Epithelial cell of esophagus (primary cell): ENCODE data around the gene DOCK3.

Experiments
- DNase-seq: peaks from one replicate; pipeline ENCODE4 v3.0.0; 2010; ENCODE audit warnings: low read depth
- H3K4me3 ChIP-seq: 2 replicates; pipeline ENCODE4 v1.5.1; 2011; ENCODE audit warnings: mild to moderate bottlenecking, low read length, control low read depth
- TF ChIP-seq, protein P1 (sequence below): IDR thresholded peaks from 2 replicates; pipeline ENCODE4 v1.5.1; 2011; ENCODE audit warnings: low read depth, mild to moderate bottlenecking, low read length, control low read depth, inconsistent platforms; ENCODE audit not compliant: insufficient read depth; ENCODE audit errors: missing control alignments

DOCK3 gene

DNA sequence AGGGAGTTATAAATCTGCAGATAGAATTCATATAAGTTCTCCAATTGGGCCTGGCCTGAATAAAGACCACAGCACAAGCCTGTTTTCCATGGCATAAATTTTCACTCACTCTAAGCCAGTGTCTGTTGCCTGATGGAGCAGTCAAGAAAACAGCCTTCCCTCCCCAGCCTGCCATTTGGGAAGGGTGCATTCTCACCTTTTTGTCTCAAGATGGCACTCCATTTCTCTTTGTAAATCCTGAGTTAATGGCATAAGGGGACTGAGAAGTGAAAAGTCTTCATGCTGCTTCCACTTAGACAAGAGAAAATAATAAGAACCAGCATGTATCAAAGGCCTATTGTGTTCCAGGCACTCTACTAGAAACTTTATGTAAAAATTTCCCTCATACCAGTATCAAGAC, 594.7 kb downstream of the DOCK3 start:
- peak; percentile 50 for DNase-seq
- H3K4me3 ChIP-seq, result no peak overlapping the region
- TF ChIP-seq, protein P1, sequence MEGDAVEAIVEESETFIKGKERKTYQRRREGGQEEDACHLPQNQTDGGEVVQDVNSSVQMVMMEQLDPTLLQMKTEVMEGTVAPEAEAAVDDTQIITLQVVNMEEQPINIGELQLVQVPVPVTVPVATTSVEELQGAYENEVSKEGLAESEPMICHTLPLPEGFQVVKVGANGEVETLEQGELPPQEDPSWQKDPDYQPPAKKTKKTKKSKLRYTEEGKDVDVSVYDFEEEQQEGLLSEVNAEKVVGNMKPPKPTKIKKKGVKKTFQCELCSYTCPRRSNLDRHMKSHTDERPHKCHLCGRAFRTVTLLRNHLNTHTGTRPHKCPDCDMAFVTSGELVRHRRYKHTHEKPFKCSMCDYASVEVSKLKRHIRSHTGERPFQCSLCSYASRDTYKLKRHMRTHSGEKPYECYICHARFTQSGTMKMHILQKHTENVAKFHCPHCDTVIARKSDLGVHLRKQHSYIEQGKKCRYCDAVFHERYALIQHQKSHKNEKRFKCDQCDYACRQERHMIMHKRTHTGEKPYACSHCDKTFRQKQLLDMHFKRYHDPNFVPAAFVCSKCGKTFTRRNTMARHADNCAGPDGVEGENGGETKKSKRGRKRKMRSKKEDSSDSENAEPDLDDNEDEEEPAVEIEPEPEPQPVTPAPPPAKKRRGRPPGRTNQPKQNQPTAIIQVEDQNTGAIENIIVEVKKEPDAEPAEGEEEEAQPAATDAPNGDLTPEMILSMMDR, result peak; percentile 66

- no peak overlapping the region for H3K4me3 ChIP-seq
- TF ChIP-seq, protein P1, result no peak
Measured at GRCh38 chr3:51270559-51270958, 595.8 kb downstream of the DOCK3 start.

GRCh38 chr3:51271172-51271571, 596.4 kb downstream of the DOCK3 start:
- H3K4me3 ChIP-seq, result no peak overlapping the region
- DNase-seq, result no peak
- TF ChIP-seq, protein P1, result no peak

More at GRCh38 chr3:51270559-51270958, 595.8 kb downstream of the DOCK3 start:
- no peak for DNase-seq

- TF ChIP-seq, protein P1, result no peak
- H3K4me3 ChIP-seq, result no peak overlapping the region
Measured at GRCh38 chr3:51274052-51274451, 599.3 kb downstream of the DOCK3 start.

DNA sequence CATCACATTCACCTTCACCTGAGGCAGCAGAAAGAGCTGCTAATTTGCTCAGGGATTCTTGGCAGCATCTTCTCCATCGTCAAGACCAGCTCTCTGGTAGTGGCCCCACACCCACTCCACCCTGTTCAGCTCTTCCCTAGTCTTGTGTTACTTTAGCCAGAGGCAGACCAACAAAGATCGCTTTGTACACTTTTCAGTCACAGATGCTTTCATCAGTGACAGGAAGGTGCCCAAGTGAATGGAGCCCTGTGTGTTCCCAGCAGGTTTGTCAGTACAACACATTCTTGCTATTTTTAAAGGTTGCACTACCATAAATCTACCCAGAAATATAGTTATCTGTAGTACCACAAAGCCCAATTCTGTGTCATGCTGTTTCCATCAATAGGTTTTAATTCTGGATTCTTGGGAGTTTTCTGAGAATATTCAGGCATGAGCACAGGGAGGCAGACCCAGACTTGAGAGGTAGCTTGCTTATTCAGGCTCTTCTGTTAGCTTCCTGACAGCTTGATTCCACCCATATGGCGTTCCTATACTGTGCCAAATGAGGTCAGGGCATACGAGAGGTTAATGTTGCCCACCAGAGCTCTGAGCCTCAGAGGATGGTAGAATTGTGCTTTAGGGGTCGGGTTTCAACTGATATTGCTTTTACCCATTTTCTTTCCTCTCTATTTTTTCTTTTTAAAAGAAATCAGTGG, 600.5 kb downstream of the DOCK3 start:
- TF ChIP-seq, protein P1, result no peak
- no peak overlapping the region for H3K4me3 ChIP-seq
- no peak for DNase-seq

More at GRCh38 chr3:51274052-51274451, 599.3 kb downstream of the DOCK3 start:
- no peak for DNase-seq

DNA sequence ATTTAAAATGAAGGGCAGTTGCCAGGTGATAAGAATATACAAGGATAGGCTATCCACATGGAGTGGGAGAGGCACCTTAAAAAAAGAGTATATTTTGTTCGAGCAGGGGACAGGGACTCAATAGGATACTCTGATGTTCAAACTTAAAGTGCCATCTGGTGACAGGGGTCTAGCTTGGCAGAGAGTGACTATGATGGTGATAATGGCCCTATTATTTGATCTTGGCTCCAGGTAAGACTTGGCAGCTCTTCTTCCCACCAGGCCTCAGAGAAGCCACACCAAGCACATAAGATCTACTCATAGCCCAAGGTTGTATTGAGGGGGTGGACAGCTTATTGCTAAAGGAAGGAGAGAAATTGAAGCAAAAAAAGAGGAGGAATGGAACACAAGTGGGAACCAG, 601.3 kb downstream of the DOCK3 start:
- TF ChIP-seq, protein P1, result no peak
- no peak overlapping the region for H3K4me3 ChIP-seq
- no peak for DNase-seq

GRCh38 chr3:51279448-51279847, 604.7 kb downstream of the DOCK3 start:
- no peak overlapping the region for H3K4me3 ChIP-seq
- TF ChIP-seq, protein P1, result no peak
- no peak for DNase-seq
